GM20431 (cell line): ENCODE results near the gene STARD9.
"Not testable (repeated sequence)": the region's sequence is repeated elsewhere in the genome, so short reads cannot be mapped to it uniquely, and the experiment has no call there.

Source experiments
- in situ Hi-C: fragments of 300-500 bp; cut with MseI, MboI; formaldehyde crosslinking; loops from one replicate; pipeline ENCODE4 v1.15.0; 2020; ENCODE audit warnings: low sequenced_read_pairs; ENCODE audit not compliant: unreplicated experiment

STARD9 gene

DNA sequence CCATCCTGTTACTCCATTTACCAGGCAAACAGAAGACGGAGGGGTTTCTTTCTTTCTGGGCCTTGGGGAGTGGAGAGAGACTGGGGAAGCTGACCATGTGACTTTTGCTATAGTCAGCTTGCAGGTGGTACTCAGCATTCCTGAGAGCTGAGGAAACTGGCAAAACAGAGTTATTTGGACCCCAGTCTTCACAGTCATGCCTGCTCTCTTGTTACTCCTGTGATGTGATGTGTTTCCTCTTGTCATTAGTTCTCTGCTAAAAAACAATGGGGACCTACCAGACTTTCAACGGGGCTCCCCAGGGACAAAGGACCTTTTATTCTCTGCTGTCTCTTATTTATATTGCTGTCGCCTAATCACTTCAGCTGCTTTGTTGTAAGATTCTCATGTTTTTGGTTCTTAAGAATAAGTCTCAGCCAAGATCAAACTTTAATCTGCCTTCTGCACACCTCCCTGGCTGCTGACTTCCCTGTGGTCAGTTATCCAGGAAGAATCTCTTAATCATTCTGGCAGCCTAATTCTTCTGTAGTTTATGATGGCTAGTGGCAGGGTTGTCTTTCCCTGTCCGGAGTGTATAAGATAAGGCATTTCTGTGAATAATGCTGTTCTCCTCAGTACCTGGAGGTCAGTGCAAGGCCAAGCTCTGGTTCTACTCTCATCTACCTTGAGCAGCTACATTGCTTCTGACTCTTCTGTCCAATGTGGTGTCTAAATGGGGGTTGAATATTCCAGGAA, 8.8 kb downstream of the STARD9 start:
- in situ Hi-C loops = no loop called here

- in situ Hi-C loops = no loop called here
Observed at GRCh38 chr15:42590619-42591237, 15.3 kb downstream of the STARD9 start.

- in situ Hi-C loops = no loop called here
Observed at GRCh38 chr15:42591238-42591934, 16.0 kb downstream of the STARD9 start.

GRCh38 chr15:42592716-42593115, 17.3 kb downstream of the STARD9 start:
- in situ Hi-C loops = no loop called here

DNA sequence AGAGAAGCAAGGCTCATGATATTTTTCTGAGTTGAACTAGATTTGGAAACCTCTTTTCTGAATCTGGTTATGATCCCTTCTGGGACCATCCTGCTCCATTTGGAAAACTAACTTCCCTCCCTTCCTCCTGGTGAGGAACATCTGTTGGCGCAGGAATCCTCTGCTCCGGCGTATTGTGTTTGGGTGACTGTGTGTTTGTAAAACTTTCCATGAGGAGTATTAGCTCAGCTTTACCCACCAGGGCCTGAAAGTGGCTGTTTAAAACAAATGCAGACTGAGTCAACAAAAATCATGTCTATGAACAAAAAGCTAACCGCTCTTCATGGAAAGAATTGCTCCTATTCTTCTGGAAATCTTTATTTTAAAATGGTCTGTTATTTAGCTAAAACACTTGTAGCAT, 17.7 kb downstream of the STARD9 start:
- in situ Hi-C loops = no loop called here

GRCh38 chr15:42594095-42594494, 18.7 kb downstream of the STARD9 start:
- in situ Hi-C loops = no loop called here

- in situ Hi-C loops = no loop called here
Observed at GRCh38 chr15:42595626-42596240, 20.3 kb downstream of the STARD9 start.

- in situ Hi-C loops = not testable (repeated sequence)
Observed at GRCh38 chr15:42601316-42601715, 25.9 kb downstream of the STARD9 start.

DNA sequence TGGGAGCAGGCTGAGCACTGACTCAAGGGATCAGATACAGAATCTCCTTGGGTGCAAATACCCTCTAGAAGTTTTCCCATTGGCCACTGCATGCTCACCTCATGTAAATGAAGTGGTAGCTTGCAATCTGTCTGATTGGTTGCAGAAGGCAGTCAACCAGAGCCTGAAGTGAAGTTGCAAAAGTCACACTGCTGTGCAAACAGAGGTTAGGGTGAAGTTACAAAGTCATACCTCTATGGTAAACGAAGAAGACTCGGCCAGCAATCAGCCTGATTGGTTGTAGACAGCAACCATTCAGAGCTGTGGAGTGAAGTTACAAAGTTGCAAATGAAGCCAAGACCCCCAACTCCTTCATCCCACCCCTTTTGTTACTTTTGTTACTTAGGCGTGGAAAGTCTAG, 27.1 kb downstream of the STARD9 start:
- in situ Hi-C loops = no loop called here

DNA sequence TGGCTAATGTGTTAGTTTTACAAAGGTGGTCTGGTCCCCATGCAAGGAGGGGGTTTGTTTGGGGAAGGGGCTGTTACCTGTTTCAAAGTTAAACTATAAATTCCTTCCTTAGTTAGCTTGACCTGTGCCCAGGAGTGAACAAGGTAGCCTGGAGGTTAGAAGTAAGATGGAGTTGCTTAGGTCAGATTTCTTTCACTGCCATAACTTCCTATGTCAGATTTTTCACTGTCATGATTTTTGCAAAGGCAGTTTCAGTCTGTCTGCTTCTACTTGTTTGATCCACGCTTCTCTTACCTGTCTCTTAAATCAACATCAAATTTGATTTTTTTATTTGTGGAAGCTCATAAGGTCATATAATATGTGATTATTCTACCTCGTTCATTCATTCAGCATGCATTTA, 28.6 kb downstream of the STARD9 start:
- in situ Hi-C loops = no loop called here

GRCh38 chr15:42604894-42605744, 29.7 kb downstream of the STARD9 start:
- in situ Hi-C loops = no loop called here

DNA sequence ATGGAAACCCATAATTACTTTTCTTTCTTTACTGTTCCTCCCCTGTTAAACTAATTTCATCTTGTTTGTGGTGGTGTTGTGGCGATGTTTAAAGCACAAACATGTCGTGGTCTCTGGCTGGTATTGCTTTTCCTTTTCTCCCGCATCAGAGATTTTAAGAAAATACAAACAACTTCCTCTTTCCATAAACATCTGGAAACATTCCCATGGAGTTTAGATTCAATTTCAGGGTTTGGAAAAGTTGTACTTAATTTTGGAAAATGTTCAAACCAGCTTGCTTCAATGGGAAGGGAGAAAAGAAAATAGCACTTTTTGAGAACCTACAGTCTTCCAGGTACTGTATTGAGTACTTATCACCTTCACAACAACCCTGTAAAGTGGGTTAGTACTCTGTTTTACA, 30.4 kb downstream of the STARD9 start:
- in situ Hi-C loops = no loop called here

- in situ Hi-C loops = no loop called here
Observed at GRCh38 chr15:42608110-42608531, 32.7 kb downstream of the STARD9 start.

GRCh38 chr15:42608752-42609488, 33.5 kb downstream of the STARD9 start:
- in situ Hi-C loops = no loop called here

DNA sequence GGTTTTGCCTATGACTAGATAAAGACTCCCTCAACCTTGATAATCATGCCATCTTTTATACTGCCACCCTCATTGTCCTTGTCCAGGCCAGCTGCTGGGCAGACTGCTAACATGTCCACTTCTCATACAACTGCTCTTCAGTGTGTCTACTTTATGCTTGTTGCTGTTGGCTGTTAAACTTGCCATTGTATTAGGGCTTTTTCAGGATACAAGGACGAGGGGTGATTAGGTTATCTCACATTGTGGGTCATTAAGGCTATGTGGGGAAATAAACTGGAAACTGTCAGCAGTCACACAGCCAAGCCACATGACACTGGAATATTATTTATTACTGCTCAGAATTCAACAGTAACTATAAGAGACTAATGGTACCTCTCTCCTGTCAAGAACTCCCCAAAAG, 36.1 kb downstream of the STARD9 start:
- in situ Hi-C loops = no loop called here

DNA sequence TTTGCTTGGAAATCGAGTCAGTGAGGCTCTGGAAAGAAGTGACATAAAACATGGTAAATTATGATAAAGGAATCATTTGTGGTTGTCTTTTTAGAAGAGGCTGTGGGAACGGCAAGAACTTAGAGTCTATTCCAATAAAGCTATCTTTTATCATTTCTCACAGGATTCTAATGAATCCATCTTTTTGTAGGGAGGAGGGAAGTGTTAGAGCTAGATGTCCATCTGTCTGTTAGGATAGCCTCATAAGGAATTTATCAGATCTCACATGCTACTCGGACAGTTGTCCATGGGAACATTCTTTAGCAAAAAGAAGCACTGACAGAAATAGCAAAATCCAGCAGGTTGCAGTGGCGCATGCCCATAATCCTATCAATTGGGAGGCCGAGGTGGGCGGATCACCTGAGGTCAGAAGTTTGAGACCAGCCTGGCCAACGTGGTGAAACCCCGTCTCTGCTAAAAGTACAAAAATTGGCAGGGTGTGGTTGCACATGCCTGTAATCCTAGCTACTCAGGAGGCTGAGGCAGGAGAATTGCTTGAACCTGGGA, 37.0 kb downstream of the STARD9 start:
- in situ Hi-C loops = no loop called here

DNA sequence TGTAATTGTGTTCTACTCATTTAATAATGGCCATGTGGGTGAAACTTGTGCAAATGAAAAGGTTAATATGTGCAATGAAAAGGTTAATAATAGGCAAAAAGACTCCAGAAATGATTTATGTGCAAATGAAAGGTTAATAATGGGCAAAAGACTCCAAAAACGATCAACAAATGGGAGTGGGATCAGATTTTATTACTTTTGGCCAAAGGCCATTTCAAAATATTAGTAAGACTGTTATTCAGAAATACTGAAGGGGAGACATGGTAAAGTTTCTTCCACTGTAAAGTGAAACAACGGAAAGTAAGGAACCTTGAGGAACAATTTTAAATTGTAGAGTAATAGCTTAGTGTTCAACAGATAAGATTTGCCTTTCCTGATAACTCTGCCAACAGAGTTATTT, 40.7 kb downstream of the STARD9 start:
- in situ Hi-C loops = no loop called here

DNA sequence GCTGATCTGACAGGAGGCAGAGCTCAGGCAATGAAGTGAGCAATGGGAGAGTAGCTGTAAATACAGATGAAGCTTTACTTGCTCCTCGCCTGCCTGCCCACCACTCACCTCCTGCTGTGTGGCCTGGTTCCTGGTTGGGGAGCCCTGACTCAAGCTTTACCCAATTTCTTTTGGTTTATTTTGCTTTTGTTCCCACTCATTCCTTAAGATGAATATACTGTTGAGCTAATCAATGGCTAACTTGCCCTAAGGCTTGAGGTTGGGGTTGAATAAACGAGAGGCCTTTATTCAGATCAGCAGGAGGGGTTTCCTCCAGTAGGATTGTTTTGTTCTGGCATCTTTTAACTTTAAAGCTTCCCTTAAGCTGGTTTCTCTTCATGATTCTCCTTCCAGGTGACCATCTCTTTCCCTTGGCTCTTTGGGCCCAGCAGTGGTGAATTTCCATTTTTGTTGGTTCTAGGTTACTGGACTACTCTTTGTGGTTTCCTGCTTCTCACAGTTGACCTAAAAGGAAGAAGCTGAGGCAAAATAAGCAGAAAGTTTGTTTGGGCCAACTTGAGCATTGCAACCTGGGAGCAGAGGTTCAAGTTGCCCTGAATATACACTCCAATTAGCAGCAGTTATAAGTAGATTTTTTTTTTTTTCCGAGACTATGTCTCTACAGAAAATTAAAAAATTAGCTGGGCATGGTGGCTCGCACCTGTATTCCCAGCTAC, 44.4 kb downstream of the STARD9 start:
- in situ Hi-C loops = no loop called here
